ENCODE measurements around the gene FAM193B. TPM values are rescaled to one million over a fixed set of nuclear protein-coding genes. Genes with fewer than 3 reads are reported as not detected.

The FAM193B gene
- total and polyA plus RNA-seq, 9 of the 15 experiments (the other 6 are each of a cell fraction or from before 2014, with no cell fraction given) = 4.4 to 76.4 (median 37.3) TPM

- 0 out of 4 replicates have a peak, but pooled peaks of 1 of the 2 experiments have one; percentile 24 for TF ChIP-seq FOXK2 (conservative IDR thresholded peaks at IDR 0.05 in 1 of 2, IDR thresholded peaks at IDR 0.05 in 1 of 2; ENCODE audit: low read depth in 2 of 2)
- TF ChIP-seq SMARCB1 (IDR thresholded peaks at IDR 0.05; ENCODE audit: insufficient read length, low read depth) = no peak
- TF ChIP-seq EP300 (IDR thresholded peaks at IDR 0.05; ENCODE audit: low read length) = no peak
- peak; percentile 38; the same call in 1 of the 2 replicates for TF ChIP-seq SMARCE1 (IDR thresholded peaks at IDR 0.05)
- TF ChIP-seq HDGF (IDR thresholded peaks at IDR 0.05) = peak; percentile 59; the same call in 1 of the 2 replicates
- 0 out of 2 replicates have a peak, but pooled peaks have one; percentile 23 for TF ChIP-seq LEF1 (IDR thresholded peaks at IDR 0.05)
- TF ChIP-seq UBTF (IDR thresholded peaks at IDR 0.05; ENCODE audit: borderline replicate concordance in 1 of 2, low read depth in 2 of 2, low read length in 2 of 2) = no peak
- TF ChIP-seq CHD1 (IDR thresholded peaks at IDR 0.05; ENCODE audit: low read length) = no peak
- no peak for TF ChIP-seq MXI1 (IDR thresholded peaks at IDR 0.05; ENCODE audit: low read depth, low read length)
- 0 out of 2 replicates have a peak, but pooled peaks have one; percentile 26 for TF ChIP-seq ZNF766 (CRISPR knock-in tag; conservative IDR thresholded peaks at IDR 0.05)
- no peak for TF ChIP-seq POLR2B (IDR thresholded peaks at IDR 0.05; ENCODE audit: low read depth, partially characterized antibody)
- peak; percentile 1 for TF ChIP-seq PHF20 (IDR thresholded peaks at IDR 0.05; ENCODE audit: partially characterized antibody)
- peak; percentile 48; the same call in 1 of the 2 replicates for TF ChIP-seq ZBTB40 (IDR thresholded peaks at IDR 0.05)
- TF ChIP-seq ZBTB40 (CRISPR knock-in tag; IDR thresholded peaks at IDR 0.05) = no peak
- TF ChIP-seq HDAC3 (IDR thresholded peaks at IDR 0.05; ENCODE audit: borderline replicate concordance, partially characterized antibody) = no peak
- TF ChIP-seq HDAC1 (IDR thresholded peaks at IDR 0.05) = peak in 1 of 2 experiments; percentile 61; a peak in 1 of 4 replicates
- TF ChIP-seq MIER1 (IDR thresholded peaks at IDR 0.05; ENCODE audit: low read depth) = peak; percentile 60; the same call in 1 of the 2 replicates
These were observed 46.2 kb upstream of the FAM193B start (continued) for GRCh38 chr5:177600508-177601018.

Measured in K562 (cell line).